Sigmoid colon (tissue), 7 donors: ENCODE results near the gene TENM4. TPM values are rescaled to one million over a fixed set of nuclear protein-coding genes. Genes with fewer than 3 reads are reported as not detected.
A peak's percentile ranks its signal among the peaks of the same experiment; 100 is the strongest.

Experiments
- DNase-seq: peaks from one replicate; pipeline ENCODE4 v3.0.0-alpha.2; 2019
- H3K27ac ChIP-seq, 4 donors: fragments of 200-600 bp; sonication (generic); one replicate each; pipeline ENCODE4 v1.5.1; 2016 to 2019; ENCODE audit warnings: mild to moderate bottlenecking in 1 of 4
- H3K27me3 ChIP-seq, 3 donors: fragments of 200-600 bp; sonication (generic); one replicate each; pipeline ENCODE4 v1.5.1; 2019; ENCODE audit warnings: mild to moderate bottlenecking in 1 of 3
- H3K36me3 ChIP-seq, 4 donors: fragments of 200-600 bp; sonication (generic); one replicate each; pipeline ENCODE4 v1.5.1; 2016 to 2019
- H3K4me1 ChIP-seq, 4 donors: fragments of 200-600 bp; sonication (generic); one replicate each; pipeline ENCODE4 v1.5.1; 2017 to 2019
- H3K4me3 ChIP-seq, 4 donors: fragments of 200-600 bp; sonication (generic); one replicate each; pipeline ENCODE4 v1.5.1; 2017 to 2019; ENCODE audit warnings: mild to moderate bottlenecking in 2 of 4, moderate library complexity in 1 of 4
- H3K9me3 ChIP-seq, 4 donors: fragments of 200-600 bp in 3 of 4; sonication (generic) in 3 of 4; one replicate each; pipeline versions ENCODE4 v1.5.1 to v1.6.1; 2013 to 2019
- EP300 ChIP-seq, 4 donors: sonication (generic); formaldehyde crosslinking; IDR thresholded peaks; one replicate each; pipeline ENCODE4 v1.6.1; 2017; ENCODE audit warnings: antibody characterized with exemption in 4 of 4
- POLR2A ChIP-seq, 2 donors: fragments of 450-650 bp; IDR thresholded peaks; one replicate each; pipeline ENCODE4 v1.6.1; 2016; ENCODE audit warnings: antibody characterized with exemption in 2 of 2, mild to moderate bottlenecking in 2 of 2, moderate library complexity in 2 of 2
- POLR2AphosphoS5 ChIP-seq, 4 donors: sonication (generic); formaldehyde crosslinking; IDR thresholded peaks; one replicate each; pipeline ENCODE4 v1.6.1; 2017; ENCODE audit warnings: antibody characterized with exemption in 4 of 4
- WGBS, 2 donors: extraction: QIAGEN DNeasy Blood & Tissue Kit; methylation state at CpG; one replicate each; pipeline ENCODE4 v1.1.7; 2013; 5-methylcytosine and 5-hydroxymethylcytosine counted together
- intact Hi-C: fragments of 100-400 bp; cut with DNase I; formaldehyde crosslinking; loops from one replicate; pipeline ENCODE4 v1.15.1; 2023
- polyA plus RNA-seq, 3 donors: library from polyadenylated mRNA; stranded (reverse); fragments of 200-250 nt; gene quantifications; one replicate each; pipeline ENCODE4 v1.2.3, GENCODE V29; 2013
- total RNA-seq, 4 donors: library from RNA; depleted of rRNA; stranded (reverse); fragments of >200 nt; gene quantifications; one replicate each; pipeline ENCODE4 v1.1.0, GENCODE V29; 2016
- TF ChIP-seq, protein P1 (sequence below), 4 experiments: fragments of 450-650 bp in 3 of 4; fragments of 200-600 bp in 1 of 4; IDR thresholded peaks; one replicate each; pipeline ENCODE4 v1.5.1; 2016 to 2019; ENCODE audit warnings: antibody characterized with exemption in 4 of 4, mild to moderate bottlenecking in 3 of 4, moderate library complexity in 2 of 4
- donor health status: healthy with polysubstance abuse.
- donor health status: Bipolar disorder and iron deficiency.
- donor health status: healthy.

TENM4 gene
- total and polyA plus RNA-seq, 7 donors = 0.23 to 14.6 (median 1.9) TPM; not detected in 1

DNA sequence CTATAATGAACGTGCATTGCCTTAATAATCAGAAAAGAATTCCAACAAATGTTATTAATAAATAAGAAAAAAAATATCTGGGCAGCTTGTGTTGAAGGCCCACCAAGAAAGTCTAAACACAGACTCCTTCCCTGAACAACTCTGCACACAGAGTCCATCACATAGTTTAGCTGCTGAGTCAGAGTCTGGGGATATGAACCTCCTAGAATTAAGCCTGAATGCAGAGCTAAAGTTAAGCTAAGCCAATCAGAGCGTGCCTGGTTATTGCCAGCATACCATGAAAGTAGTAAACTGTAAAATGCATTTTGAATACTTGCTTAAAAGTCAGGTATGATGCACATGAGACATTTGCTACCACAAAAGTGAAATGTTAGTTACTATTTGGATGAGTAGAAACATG, 25.6 kb upstream of the TENM4 start:
- no peak for DNase-seq
- 47 to 71% methylated on average over 2 of the region's 2 CpGs for WGBS, 2 donors
- Histone ChIP-seq H3K9me3 (no peaks in the 10 kb centered on the region), H3K4me1 (no peaks in the 10 kb centered on the region), H3K27ac (no peak overlapping the region), H3K27me3 (no peaks in the 10 kb centered on the region), H3K36me3 (no peaks in the 10 kb centered on the region), H3K4me3 (no peak overlapping the region)
- TF ChIP-seq POLR2AphosphoS5 (IDR thresholded peaks at IDR 0.05) = no peak
- no peak for TF ChIP-seq EP300 (IDR thresholded peaks at IDR 0.05)
- no peak for TF ChIP-seq POLR2A (IDR thresholded peaks at IDR 0.05)
- TF ChIP-seq, protein P1, sequence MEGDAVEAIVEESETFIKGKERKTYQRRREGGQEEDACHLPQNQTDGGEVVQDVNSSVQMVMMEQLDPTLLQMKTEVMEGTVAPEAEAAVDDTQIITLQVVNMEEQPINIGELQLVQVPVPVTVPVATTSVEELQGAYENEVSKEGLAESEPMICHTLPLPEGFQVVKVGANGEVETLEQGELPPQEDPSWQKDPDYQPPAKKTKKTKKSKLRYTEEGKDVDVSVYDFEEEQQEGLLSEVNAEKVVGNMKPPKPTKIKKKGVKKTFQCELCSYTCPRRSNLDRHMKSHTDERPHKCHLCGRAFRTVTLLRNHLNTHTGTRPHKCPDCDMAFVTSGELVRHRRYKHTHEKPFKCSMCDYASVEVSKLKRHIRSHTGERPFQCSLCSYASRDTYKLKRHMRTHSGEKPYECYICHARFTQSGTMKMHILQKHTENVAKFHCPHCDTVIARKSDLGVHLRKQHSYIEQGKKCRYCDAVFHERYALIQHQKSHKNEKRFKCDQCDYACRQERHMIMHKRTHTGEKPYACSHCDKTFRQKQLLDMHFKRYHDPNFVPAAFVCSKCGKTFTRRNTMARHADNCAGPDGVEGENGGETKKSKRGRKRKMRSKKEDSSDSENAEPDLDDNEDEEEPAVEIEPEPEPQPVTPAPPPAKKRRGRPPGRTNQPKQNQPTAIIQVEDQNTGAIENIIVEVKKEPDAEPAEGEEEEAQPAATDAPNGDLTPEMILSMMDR (IDR thresholded peaks at IDR 0.05) = no peak
- intact Hi-C loops = no loop called here

DNA sequence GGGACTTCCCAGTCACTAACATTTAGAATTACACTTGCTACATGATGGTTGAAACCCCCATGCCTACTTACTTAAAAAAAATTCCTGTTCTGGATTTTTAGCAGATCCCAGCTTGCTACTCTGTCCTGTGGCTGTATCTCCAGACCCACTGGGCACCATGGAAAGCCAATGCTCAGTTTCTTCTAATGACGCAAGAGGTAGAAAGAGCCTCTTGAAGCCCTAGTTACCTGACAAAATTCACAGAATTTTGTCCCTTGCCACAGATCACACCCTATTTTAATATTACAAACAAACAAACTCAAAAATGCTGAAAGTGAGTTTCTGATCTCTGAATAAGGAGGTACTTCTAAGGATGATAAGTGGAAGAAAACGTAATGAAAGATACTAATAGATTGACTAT, 24.3 kb upstream of the TENM4 start:
- Histone ChIP-seq H3K9me3 (no peaks in the 10 kb centered on the region), H3K36me3 (no peaks in the 10 kb centered on the region), H3K4me1 (no peaks in the 10 kb centered on the region), H3K27ac (no peak overlapping the region), H3K4me3 (no peak overlapping the region), H3K27me3 (no peaks in the 10 kb centered on the region)
- intact Hi-C loops = no loop called here
- TF ChIP-seq, protein P1 (IDR thresholded peaks at IDR 0.05) = no peak
- no peak for TF ChIP-seq POLR2A (IDR thresholded peaks at IDR 0.05)
- 95 to 98% methylated on average over 2 of the region's 2 CpGs for WGBS, 2 donors
- no peak for DNase-seq

DNA sequence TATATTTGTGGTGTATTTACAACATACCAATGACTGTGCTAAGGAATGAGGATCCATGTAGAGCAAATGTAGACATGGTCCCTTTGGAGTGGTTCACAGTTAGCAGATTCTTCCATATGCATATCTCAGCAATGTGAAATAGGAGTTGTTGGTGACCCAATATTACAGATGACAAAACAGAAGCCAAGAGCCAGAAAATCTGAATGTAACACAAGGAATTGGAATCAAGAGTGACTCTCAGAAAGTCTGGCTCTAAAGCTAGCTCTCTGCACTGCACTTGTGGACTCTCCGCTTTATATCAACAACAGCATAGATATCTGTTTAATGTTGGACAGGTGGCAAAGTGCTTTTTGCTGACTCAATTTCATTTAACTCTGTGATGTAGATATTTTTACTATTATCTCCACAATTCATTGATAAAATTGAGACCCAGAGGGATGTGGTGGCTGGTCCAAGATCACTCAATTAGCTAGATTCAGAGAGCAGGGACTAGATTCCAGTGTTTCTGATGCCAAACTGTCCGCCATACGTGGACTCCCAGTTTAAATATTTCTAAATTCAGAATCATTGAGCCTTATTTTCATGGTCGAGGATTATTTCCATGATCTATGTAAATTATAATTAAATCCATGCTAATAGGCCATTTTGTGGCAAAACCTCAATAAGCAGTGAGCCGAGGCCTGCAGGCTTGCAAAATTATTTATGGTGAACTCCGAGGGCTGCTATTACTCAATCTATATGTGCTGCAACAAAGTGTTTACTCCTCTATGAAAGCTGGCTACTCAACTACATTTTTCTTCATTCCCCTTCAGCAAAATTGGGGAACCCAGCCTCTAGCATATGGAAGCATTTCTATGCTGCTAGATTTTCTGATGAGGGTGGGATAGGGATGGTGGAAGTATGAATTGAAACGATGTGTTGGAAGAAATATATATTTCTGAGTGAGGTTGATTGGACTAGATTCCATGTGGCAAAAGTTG, 21.1 kb upstream of the TENM4 start:
- Histone ChIP-seq H3K36me3 (no peaks in the 10 kb centered on the region), H3K27ac (no peak overlapping the region), H3K4me1 (no peaks in the 10 kb centered on the region), H3K27me3 (no peaks in the 10 kb centered on the region), H3K4me3 (no peak overlapping the region), H3K9me3 (no peaks in the 10 kb centered on the region)
- WGBS, 2 donors = 85 to 87% methylated on average over 7 of the region's 7 CpGs
- DNase-seq = no peak
- no peak for TF ChIP-seq EP300 (IDR thresholded peaks at IDR 0.05)
- no peak for TF ChIP-seq POLR2A (IDR thresholded peaks at IDR 0.05)
- TF ChIP-seq, protein P1 (IDR thresholded peaks at IDR 0.05) = no peak
- no peak for TF ChIP-seq POLR2AphosphoS5 (IDR thresholded peaks at IDR 0.05)
- intact Hi-C loops = no loop called here

DNA sequence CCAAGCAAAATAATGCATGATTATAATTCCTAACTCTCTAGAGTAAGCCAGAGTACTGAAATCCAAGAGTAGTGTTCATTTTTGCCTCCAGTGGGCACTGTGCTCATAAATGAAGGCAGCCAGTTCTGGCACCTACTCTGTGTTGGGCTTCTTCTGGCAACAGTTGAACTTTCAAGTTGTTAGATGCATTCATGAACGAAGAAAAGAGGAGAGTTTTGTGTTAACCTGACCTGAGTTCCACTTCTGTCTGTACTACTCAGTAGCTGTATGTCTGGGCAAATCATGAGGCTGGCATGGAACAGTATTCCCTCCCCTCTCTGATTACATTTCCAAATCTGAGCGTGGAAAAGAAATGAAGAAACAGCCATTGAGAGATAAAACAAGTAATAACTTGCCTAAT, 20.3 kb upstream of the TENM4 start:
- TF ChIP-seq, protein P1 (IDR thresholded peaks at IDR 0.05) = peak in 2 of 4 experiments; percentile 15 to 24
- TF ChIP-seq POLR2A (IDR thresholded peaks at IDR 0.05) = no peak
- TF ChIP-seq EP300 (IDR thresholded peaks at IDR 0.05) = no peak
- no peak for TF ChIP-seq POLR2AphosphoS5 (IDR thresholded peaks at IDR 0.05)
- intact Hi-C loops = no loop called here
- WGBS, 2 donors = 52 to 63% methylated on average over 2 of the region's 2 CpGs
- DNase-seq = no peak
- Histone ChIP-seq H3K36me3 (no peaks in the 10 kb centered on the region), H3K4me3 (no peak overlapping the region), H3K27ac (no peak overlapping the region), H3K27me3 (no peaks in the 10 kb centered on the region), H3K4me1 (no peaks in the 10 kb centered on the region), H3K9me3 (no peaks in the 10 kb centered on the region)
